Spinal cord (tissue), 10 donors: ENCODE results near the gene CDH3. TPM values are rescaled to one million over a fixed set of nuclear protein-coding genes. Genes with fewer than 3 reads are reported as not detected.

Source experiments
- DNase-seq, 6 donors: peaks; one replicate each; pipeline versions ENCODE4 v3.0.0 to v3.0.0-alpha.2; 2013 to 2015; ENCODE audit warnings: low spot score in 6 of 6, low read depth in 4 of 6
- H3K27ac ChIP-seq: one replicate; pipeline ENCODE4 v1.5.1; 2013; ENCODE audit warnings: low read depth, low read length, control low read depth
- H3K27me3 ChIP-seq: one replicate; pipeline ENCODE4 v1.6.1; 2013; ENCODE audit warnings: low read length; ENCODE audit not compliant: control insufficient read depth, insufficient read depth
- H3K36me3 ChIP-seq: one replicate; pipeline ENCODE4 v1.6.1; 2013; ENCODE audit warnings: low read length; ENCODE audit not compliant: control insufficient read depth, insufficient read depth
- H3K4me1 ChIP-seq: one replicate; pipeline ENCODE4 v1.6.1; 2013; ENCODE audit warnings: low read length; ENCODE audit not compliant: control insufficient read depth, insufficient read depth
- H3K4me3 ChIP-seq: one replicate; pipeline ENCODE4 v1.5.1; 2013; ENCODE audit warnings: low read depth, low read length, control low read depth
- H3K9me3 ChIP-seq: one replicate; pipeline ENCODE4 v1.6.1; 2013; ENCODE audit warnings: low read length; ENCODE audit not compliant: control insufficient read depth, insufficient read depth
- WGBS: methylation state at CpG from one replicate; pipeline ENCODE4 v1.1.5; 2013; ENCODE audit warnings: missing lambda C conversion rate; ENCODE audit not compliant: insufficient coverage; 5-methylcytosine and 5-hydroxymethylcytosine counted together
- long read RNA-seq, 4 donors: transcript quantifications; one replicate each; lab custom pipeline, GENCODE V29; 2026
- polyA plus RNA-seq, 2 donors: library from polyadenylated mRNA; unstranded; fragments of 120-200 nt; gene quantifications; one replicate each; pipeline ENCODE4 v1.2.1, GENCODE V29; 2013; ENCODE audit not compliant: insufficient read length in 2 of 2
- total RNA-seq, 2 donors: library from RNA; depleted of rRNA in 1 of 2; stranded (reverse); fragments of 120-200 nt in 1 of 2; fragments of >200 nt in 1 of 2; gene quantifications; one replicate each; pipeline versions ENCODE4 v1.2.3 to v1.2.4, GENCODE V29; 2013 to 2014
- donor health status: healthy.

Gene CDH3
- total RNA-seq (10 to 100 TPM in 1 of 2 donors, 1 to 10 TPM in 1; 9.3 to 28.3 TPM), polyA plus RNA-seq (10 to 100 TPM; 22.9 to 29.5 TPM)
- long read RNA-seq, donor 1, full-length matches to known transcripts = 3 of 8 reads
- long read RNA-seq, donor 1, partial matches to known transcripts = 5 of 8 reads
- long read RNA-seq, donor 1, other reads (novel, unspliced or antisense) = 0 of 8 reads
- long read RNA-seq, donor 2, full-length matches to known transcripts = 1 of 1 reads
- long read RNA-seq, donor 2, partial matches to known transcripts = 0 of 1 reads
- long read RNA-seq, donor 2, other reads (novel, unspliced or antisense) = 0 of 1 reads
- long read RNA-seq, donor 3, partial matches to known transcripts = 8 of 9 reads
- long read RNA-seq, donor 3, other reads (novel, unspliced or antisense) = 0 of 9 reads
- long read RNA-seq, donor 4, full-length matches to known transcripts = 2 of 2 reads
- long read RNA-seq, donor 4, partial matches to known transcripts = 0 of 2 reads
- long read RNA-seq, donor 4, other reads (novel, unspliced or antisense) = 0 of 2 reads

DNA sequence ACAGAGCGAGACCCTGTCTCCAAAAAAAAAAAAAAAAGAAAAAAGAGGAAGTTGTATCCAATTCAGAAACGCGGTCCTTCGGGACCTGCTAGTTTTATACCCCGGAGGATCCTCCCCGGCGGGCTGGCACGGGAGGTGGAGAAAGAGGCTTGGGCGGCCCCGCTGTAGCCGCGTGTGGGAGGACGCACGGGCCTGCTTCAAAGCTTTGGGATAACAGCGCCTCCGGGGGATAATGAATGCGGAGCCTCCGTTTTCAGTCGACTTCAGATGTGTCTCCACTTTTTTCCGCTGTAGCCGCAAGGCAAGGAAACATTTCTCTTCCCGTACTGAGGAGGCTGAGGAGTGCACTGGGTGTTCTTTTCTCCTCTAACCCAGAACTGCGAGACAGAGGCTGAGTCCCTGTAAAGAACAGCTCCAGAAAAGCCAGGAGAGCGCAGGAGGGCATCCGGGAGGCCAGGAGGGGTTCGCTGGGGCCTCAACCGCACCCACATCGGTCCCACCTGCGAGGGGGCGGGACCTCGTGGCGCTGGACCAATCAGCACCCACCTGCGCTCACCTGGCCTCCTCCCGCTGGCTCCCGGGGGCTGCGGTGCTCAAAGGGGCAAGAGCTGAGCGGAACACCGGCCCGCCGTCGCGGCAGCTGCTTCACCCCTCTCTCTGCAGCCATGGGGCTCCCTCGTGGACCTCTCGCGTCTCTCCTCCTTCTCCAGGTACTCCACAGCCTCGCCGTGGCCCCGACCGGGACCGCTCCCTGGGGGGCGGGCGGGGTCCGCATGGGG is at the start of gene CDH3:
TSS of gene CDH3 (plus strand) at position 596 of the 779 bp plus-strand sequence. CDS start at position 666, 70 bp downstream.
- peaks cover 52% of the 10 kb centered on the region for H3K4me1 ChIP-seq
- H3K27ac ChIP-seq = peak within 1 kb of the TSS; percentile 42
- peaks cover 27% of the 10 kb centered on the region for H3K27me3 ChIP-seq
- DNase-seq = peak in 2 of 6 donors; percentile 73 to 84
- no peaks in the 10 kb centered on the region for H3K9me3 ChIP-seq
- WGBS = under 1% methylated on average over 53 of the region's 53 CpGs
- H3K4me3 ChIP-seq = peak within 1 kb of the TSS; percentile 53
- H3K36me3 ChIP-seq = no peaks in the 10 kb centered on the region

DNA sequence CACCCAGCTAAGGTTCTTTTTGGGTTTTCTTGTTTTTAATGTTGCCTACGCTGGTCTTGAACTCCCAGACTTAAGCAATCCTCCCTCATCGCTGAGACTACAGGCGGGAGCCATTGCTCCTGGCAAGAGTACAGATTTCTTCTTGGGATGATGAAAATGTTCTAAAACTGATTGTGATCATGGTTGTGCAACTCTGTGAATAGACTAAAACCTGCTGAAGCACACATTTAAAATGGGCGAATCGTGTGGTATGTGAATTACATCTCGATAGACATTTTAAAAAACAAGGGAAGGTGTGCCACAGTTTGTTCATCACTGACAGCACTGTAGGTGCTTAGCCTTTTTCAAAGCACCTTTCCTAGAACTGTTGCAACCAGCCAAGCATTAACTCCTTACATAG is 48.8 kb upstream of the CDH3 start:
- no peaks in the 10 kb centered on the region for H3K27me3 ChIP-seq
- no peak for DNase-seq
- H3K9me3 ChIP-seq = no peaks in the 10 kb centered on the region
- no peaks in the 10 kb centered on the region for H3K4me1 ChIP-seq
- 96% methylated on average over 4 of the region's 6 CpGs for WGBS
- no peak overlapping the region for H3K4me3 ChIP-seq
- no peak overlapping the region for H3K27ac ChIP-seq
- peaks cover 2% of the 10 kb centered on the region for H3K36me3 ChIP-seq

DNA sequence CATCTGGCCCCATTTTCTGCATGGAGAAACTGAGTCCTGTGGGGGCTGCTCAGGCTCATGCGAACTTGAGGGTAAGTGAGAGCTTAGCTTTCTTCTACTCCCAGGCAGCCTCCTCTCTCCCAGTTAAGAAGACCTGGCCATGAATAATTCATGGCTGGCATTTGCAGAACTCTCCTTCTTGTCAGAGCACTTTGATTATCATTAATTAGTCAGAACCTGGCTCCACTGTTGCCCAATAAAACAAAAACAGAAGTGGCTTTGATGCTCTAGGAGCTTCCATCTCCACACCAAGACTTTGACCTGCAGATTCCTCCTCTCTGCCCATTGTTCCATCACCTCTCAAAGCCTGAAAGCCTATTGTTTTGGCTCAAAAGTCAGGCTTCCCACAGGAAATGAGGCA is 45.5 kb upstream of the CDH3 start:
- H3K36me3 ChIP-seq = no peaks in the 10 kb centered on the region
- no peaks in the 10 kb centered on the region for H3K27me3 ChIP-seq
- WGBS = no CpG with 5 or more reads among the region's 1 CpG
- H3K4me3 ChIP-seq = no peak overlapping the region
- peak in 2 of 6 donors; percentile 16 for DNase-seq
- H3K9me3 ChIP-seq = no peaks in the 10 kb centered on the region
- no peak overlapping the region for H3K27ac ChIP-seq
- H3K4me1 ChIP-seq = no peaks in the 10 kb centered on the region

DNA sequence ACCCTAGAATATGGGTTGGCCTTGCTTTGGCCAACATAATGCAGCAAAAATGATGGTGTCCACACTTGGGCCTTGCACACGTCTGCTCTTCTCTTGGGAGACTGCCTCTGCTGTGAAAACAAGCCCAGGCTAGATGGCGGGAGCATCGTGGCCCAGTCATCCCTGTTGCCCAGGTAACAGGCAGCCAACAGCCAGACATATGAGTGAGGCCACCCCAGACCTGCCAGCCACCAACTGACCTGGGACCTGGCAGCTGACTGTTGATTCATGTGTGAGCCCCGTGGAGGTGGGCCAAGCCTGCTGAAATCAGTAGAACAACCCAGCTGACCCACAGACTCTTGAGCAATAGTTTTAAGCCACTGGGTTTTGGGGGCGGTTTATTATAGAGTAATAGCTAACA is 39.4 kb upstream of the CDH3 start:
- Histone ChIP-seq H3K27me3 (no peaks in the 10 kb centered on the region), H3K9me3 (no peaks in the 10 kb centered on the region), H3K4me3 (no peak overlapping the region), H3K4me1 (no peaks in the 10 kb centered on the region), H3K36me3 (no peaks in the 10 kb centered on the region), H3K27ac (no peak overlapping the region)
- no peak for DNase-seq
- 33% methylated on average over 3 of the region's 5 CpGs for WGBS

DNA sequence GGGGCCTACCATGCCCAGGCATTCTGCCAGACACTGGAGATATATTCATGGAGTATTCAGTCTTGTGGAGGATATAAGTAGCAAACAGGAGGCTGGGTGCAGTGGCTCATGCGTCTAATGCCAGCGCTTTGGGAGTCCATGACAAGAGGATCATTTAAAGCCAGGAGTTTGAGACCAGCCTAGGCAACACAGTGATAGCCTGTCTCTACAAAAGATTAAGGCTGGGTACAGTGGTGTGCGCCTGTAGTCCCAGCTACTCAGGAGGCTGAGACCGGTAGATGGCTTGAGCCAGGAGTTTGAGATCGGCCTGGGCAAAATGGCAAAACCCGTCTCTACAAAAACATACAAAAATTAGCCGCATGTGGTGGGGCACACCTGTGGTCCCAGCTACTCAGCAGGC is 37.7 kb upstream of the CDH3 start:
- no peaks in the 10 kb centered on the region for H3K4me1 ChIP-seq
- no peaks in the 10 kb centered on the region for H3K9me3 ChIP-seq
- 93% methylated on average over 4 of the region's 7 CpGs for WGBS
- no peaks in the 10 kb centered on the region for H3K36me3 ChIP-seq
- no peak overlapping the region for H3K4me3 ChIP-seq
- no peak overlapping the region for H3K27ac ChIP-seq
- no peaks in the 10 kb centered on the region for H3K27me3 ChIP-seq
- DNase-seq = no peak

DNA sequence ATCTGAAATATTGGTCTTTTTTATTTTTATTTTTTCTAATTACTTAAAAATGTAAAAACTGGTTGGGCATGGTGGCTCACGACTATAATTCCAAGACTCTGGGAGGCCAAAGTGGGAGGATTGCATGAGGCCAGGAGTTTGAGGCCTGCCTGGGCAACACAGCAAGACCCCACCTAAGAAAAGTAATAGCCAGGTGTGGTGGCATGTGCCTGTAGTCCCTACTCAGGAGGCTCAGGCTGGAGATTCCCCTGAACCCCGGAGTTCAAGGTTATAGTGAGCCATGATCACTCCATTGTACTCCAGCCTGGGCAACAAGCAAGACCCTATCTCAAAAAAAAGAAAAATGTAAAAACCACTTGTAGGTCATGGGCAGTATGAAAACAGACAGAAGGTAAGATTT is 36.8 kb upstream of the CDH3 start:
- Histone ChIP-seq H3K27me3 (no peaks in the 10 kb centered on the region), H3K9me3 (no peaks in the 10 kb centered on the region), H3K4me1 (no peaks in the 10 kb centered on the region), H3K4me3 (no peak overlapping the region), H3K27ac (no peak overlapping the region), H3K36me3 (no peaks in the 10 kb centered on the region)
- DNase-seq = no peak
- 83% methylated on average over 1 of the region's 2 CpGs for WGBS

DNA sequence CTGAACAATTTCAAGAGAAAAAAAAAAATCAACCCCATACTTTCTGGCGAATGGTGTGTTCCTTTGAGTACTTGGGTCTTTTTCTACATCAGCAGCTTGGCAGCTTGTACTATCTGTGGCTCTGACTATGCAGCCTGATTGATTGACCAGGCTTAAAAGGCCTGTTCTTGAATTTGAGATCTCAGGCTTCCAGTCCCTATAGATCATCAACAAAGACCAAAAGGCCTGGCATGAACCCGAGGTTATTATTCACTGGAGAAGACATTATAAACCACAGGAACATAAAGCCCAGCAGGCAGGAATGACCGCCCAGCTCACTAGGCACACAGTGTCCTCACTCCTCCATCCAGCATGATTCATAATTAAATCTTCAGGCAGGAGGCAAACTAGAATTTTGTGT is 32.1 kb upstream of the CDH3 start:
- WGBS = 21% methylated on average over 2 of the region's 3 CpGs
- no peaks in the 10 kb centered on the region for H3K36me3 ChIP-seq
- no peaks in the 10 kb centered on the region for H3K9me3 ChIP-seq
- peak in 5 of 6 donors; percentile 18 to 77 (median 36) for DNase-seq
- H3K4me1 ChIP-seq = no peaks in the 10 kb centered on the region
- peak overlapping the region; percentile 58 for H3K27ac ChIP-seq
- no peak overlapping the region for H3K4me3 ChIP-seq
- H3K27me3 ChIP-seq = no peaks in the 10 kb centered on the region

DNA sequence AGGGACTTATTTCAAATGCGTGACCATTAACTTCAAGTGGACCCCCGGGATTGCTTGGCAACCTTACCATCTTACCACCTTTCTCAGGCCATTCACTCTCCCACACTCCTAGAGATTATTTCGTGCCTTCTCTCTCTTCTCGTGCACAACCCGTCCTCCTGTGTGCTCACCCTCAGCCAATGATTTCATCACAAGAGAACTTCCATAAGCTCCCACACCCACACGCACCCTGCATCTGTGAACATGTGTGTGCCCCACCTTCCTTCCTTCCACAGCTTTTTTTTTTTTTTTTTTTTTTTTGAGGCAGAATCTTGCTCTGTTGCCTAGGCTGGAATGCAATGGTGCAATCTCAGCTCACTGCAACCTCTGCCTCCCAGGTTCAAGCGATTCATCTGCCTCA is 27.4 kb upstream of the CDH3 start:
- Histone ChIP-seq H3K27ac (no peak overlapping the region), H3K9me3 (peaks cover under 1% of the 10 kb centered on the region), H3K4me1 (no peaks in the 10 kb centered on the region), H3K36me3 (no peaks in the 10 kb centered on the region), H3K4me3 (no peak overlapping the region), H3K27me3 (no peaks in the 10 kb centered on the region)
- WGBS = 89% methylated on average over 7 of the region's 7 CpGs
- no peak for DNase-seq

DNA sequence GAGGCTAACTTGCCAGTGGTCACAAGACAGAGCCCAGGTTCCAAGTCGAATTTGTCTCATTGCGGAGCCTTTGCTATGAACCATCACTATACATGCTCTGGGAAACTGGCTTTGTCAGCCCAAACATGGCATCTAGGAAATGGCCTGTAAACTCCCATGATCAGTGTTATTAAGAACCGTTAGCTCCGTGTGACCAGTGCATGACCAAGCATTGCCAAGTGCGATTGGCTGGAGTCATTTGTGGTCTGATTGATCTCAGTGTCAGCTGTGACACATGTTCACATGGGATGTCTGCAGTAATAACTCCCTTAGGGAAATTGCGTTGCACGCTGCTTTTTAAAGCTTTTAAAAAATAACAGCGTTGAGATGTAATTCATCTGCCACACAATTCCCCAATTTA is 18.6 kb upstream of the CDH3 start:
- Histone ChIP-seq H3K27ac (no peak overlapping the region), H3K36me3 (no peaks in the 10 kb centered on the region), H3K9me3 (peaks cover 3% of the 10 kb centered on the region), H3K4me3 (no peak overlapping the region), H3K27me3 (no peaks in the 10 kb centered on the region), H3K4me1 (peaks cover 5% of the 10 kb centered on the region)
- WGBS = 74% methylated on average over 7 of the region's 8 CpGs
- peak in 1 of 6 donors; percentile 24 for DNase-seq
